Measurements from ENCODE around the gene RALGDS.

GRCh38 chr9:133149130-133150015 lies 28.3 kb upstream of the RALGDS start:
- TF ChIP-seq MXI1 (IDR thresholded peaks at IDR 0.05; ENCODE audit: borderline replicate concordance, low read depth, low read length) (peak; percentile 98), CTCF (conservative IDR thresholded peaks at IDR 0.05; ENCODE audit: low read depth, low read length) (0 out of 2 replicates have a peak, but pooled peaks have one; percentile 18), MAZ (IDR thresholded peaks at IDR 0.05; ENCODE audit: borderline replicate concordance, low read depth, low read length) (peak; percentile 88), RCOR1 (IDR thresholded peaks at IDR 0.05; ENCODE audit: insufficient replicate concordance, low read length) (no peak), RFX5 (IDR thresholded peaks at IDR 0.05; ENCODE audit: low read depth, low read length) (no peak), POLR2A (IDR thresholded peaks at IDR 0.05; ENCODE audit: low read depth, low read length) (no peak), USF2 (IDR thresholded peaks at IDR 0.05; ENCODE audit: low read depth, low read length) (peak; percentile 80), RAD21 (IDR thresholded peaks at IDR 0.05; ENCODE audit: low read length) (peak; percentile 30), ELK1 (IDR thresholded peaks at IDR 0.05; ENCODE audit: borderline replicate concordance, low read depth, low read length) (no peak), FOS (IDR thresholded peaks at IDR 0.05; ENCODE audit: low read depth, low read length) (no peak), SMC3 (IDR thresholded peaks at IDR 0.05; ENCODE audit: low read depth, low read length) (peak; percentile 20; the same call in 1 of the 2 replicates), CEBPB (IDR thresholded peaks at IDR 0.05; ENCODE audit: low read depth, low read length) (no peak)

Data from IMR-90 (cell line).